Astrocyte (in vitro differentiated cells and primary cell): ENCODE results near the gene PREPL. TPM values are rescaled to one million over a fixed set of nuclear protein-coding genes. Genes with fewer than 3 reads are reported as not detected.

Source experiments
- DNase-seq: peaks from one replicate; pipeline ENCODE4 v3.0.0-alpha.2; 2010; ENCODE audit warnings: low read depth
- FAIRE-seq: peaks from 2 replicates; lab custom pipeline; 2011; peaks lifted over from hg19 to GRCh38; lab: Jason Lieb, UNC
- H2AFZ ChIP-seq: 2 replicates; pipeline ENCODE4 v1.6.0; 2012; ENCODE audit warnings: low read depth, low read length, inconsistent platforms
- H3K27ac ChIP-seq: 2 replicates; pipeline ENCODE4 v1.5.1; 2011; ENCODE audit warnings: low read depth, low read length, inconsistent platforms
- H3K27me3 ChIP-seq: 2 replicates; pipeline ENCODE4 v1.6.0; 2011; ENCODE audit warnings: low read length, inconsistent platforms; ENCODE audit not compliant: insufficient read depth
- H3K36me3 ChIP-seq: 2 replicates; pipeline ENCODE4 v1.5.1; 2011; ENCODE audit warnings: low read length, inconsistent platforms; ENCODE audit not compliant: insufficient read depth
- H3K4me1 ChIP-seq: 2 replicates; pipeline ENCODE4 v1.5.1; 2011; ENCODE audit warnings: low read length, inconsistent platforms; ENCODE audit not compliant: insufficient read depth
- H3K4me2 ChIP-seq: 2 replicates; pipeline ENCODE4 v1.6.0; 2012; ENCODE audit warnings: low read length, inconsistent platforms
- H3K4me3 ChIP-seq: 2 replicates; pipeline ENCODE4 v1.5.1; 2011; ENCODE audit warnings: low read depth, mild to moderate bottlenecking, low read length, inconsistent platforms; ENCODE audit not compliant: insufficient read depth
- H3K79me2 ChIP-seq: 2 replicates; pipeline ENCODE4 v1.6.0; 2012; ENCODE audit warnings: mild to moderate bottlenecking, low read length, inconsistent platforms; ENCODE audit not compliant: insufficient read depth
- H3K9ac ChIP-seq: 2 replicates; pipeline ENCODE4 v1.6.0; 2012; ENCODE audit warnings: mild to moderate bottlenecking, low read length, inconsistent platforms
- H3K9me3 ChIP-seq: 2 replicates; pipeline ENCODE4 v1.5.1; 2012; ENCODE audit warnings: low read depth, mild to moderate bottlenecking, low read length, inconsistent platforms; ENCODE audit not compliant: insufficient read depth
- H4K20me1 ChIP-seq: 2 replicates; pipeline ENCODE4 v1.6.0; 2012; ENCODE audit warnings: low read length, inconsistent platforms; ENCODE audit not compliant: insufficient read depth
- H3K27ac Mint-ChIP-seq: one replicate; pipeline ENCODE4 v1.8.0; 2021; ENCODE audit warnings: mild to moderate bottlenecking, mixed read lengths; ENCODE audit not compliant: unreplicated experiment
- H3K27me3 Mint-ChIP-seq: one replicate; pipeline ENCODE4 v1.8.0; 2021; ENCODE audit warnings: low read depth, mixed read lengths; ENCODE audit not compliant: unreplicated experiment
- H3K36me3 Mint-ChIP-seq: one replicate; pipeline ENCODE4 v1.8.0; 2021; ENCODE audit warnings: low read depth, mixed read lengths; ENCODE audit not compliant: unreplicated experiment
- H3K4me1 Mint-ChIP-seq: one replicate; pipeline ENCODE4 v1.8.0; 2021; ENCODE audit warnings: low read depth, mixed read lengths; ENCODE audit not compliant: unreplicated experiment
- H3K4me3 Mint-ChIP-seq: one replicate; pipeline ENCODE4 v1.8.0; 2021; ENCODE audit warnings: mild to moderate bottlenecking, moderate library complexity, mixed read lengths; ENCODE audit not compliant: unreplicated experiment
- H3K9me3 Mint-ChIP-seq: one replicate; pipeline ENCODE4 v1.8.0; 2021; ENCODE audit warnings: mild to moderate bottlenecking, mixed read lengths; ENCODE audit not compliant: unreplicated experiment
- CTCF ChIP-seq: IDR thresholded peaks from 2 replicates; pipeline ENCODE4 v1.5.1; 2011; ENCODE audit warnings: low read depth, mild to moderate bottlenecking, inconsistent platforms, low read length, moderate library complexity; ENCODE audit not compliant: insufficient read depth
- EZH2 ChIP-seq: IDR thresholded peaks from 2 replicates; pipeline ENCODE4 v1.6.1; 2012; ENCODE audit warnings: mild to moderate bottlenecking, low read length, inconsistent platforms; ENCODE audit not compliant: insufficient read depth
- total RNA-seq: library from RNA; stranded (reverse); gene quantifications from 2 replicates; pipeline ENCODE4 v1.2.1, GENCODE V29; 2021

Gene PREPL
- total RNA-seq, 1 donor from 2014 or later: 50.6 TPM

GRCh38 chr2:44314362-44314761 is 46.9 kb downstream of the PREPL start:
- Histone ChIP-seq H3K4me1 (no peaks in the 10 kb centered on the region), H3K27me3 (no peaks in the 10 kb centered on the region), H3K4me2 (no peak overlapping the region), H2AFZ (no peak overlapping the region), H3K9ac (no peak overlapping the region), H3K36me3 (peaks cover 16% of the 10 kb centered on the region), H3K27ac (no peak overlapping the region), H3K79me2 (no peaks in the 10 kb centered on the region), H4K20me1 (no peaks in the 10 kb centered on the region), H3K9me3 (peaks cover 4% of the 10 kb centered on the region), H3K4me3 (no peak overlapping the region)
- Mint-ChIP-seq H3K27me3 (no peaks in the 10 kb centered on the region), H3K4me1 (no peaks in the 10 kb centered on the region), H3K4me3 (no peak overlapping the region), H3K27ac (no peak overlapping the region), H3K36me3 (peaks cover 43% of the 10 kb centered on the region), H3K9me3 (peaks cover 19% of the 10 kb centered on the region)
- DNase-seq (no peak), FAIRE-seq (no peak)
- TF ChIP-seq EZH2 (no peak), CTCF (no peak)

GRCh38 chr2:44310287-44310686 is 51.0 kb downstream of the PREPL start:
- TF ChIP-seq EZH2 (no peak), CTCF (no peak)
- Mint-ChIP-seq H3K36me3 (peaks cover 40% of the 10 kb centered on the region), H3K4me3 (no peak overlapping the region), H3K4me1 (no peaks in the 10 kb centered on the region), H3K27me3 (no peaks in the 10 kb centered on the region), H3K27ac (no peak overlapping the region), H3K9me3 (peaks cover 25% of the 10 kb centered on the region)
- Histone ChIP-seq H4K20me1 (no peaks in the 10 kb centered on the region), H3K27me3 (no peaks in the 10 kb centered on the region), H2AFZ (no peak overlapping the region), H3K4me1 (no peaks in the 10 kb centered on the region), H3K4me2 (no peak overlapping the region), H3K9me3 (peaks cover 4% of the 10 kb centered on the region), H3K27ac (no peak overlapping the region), H3K9ac (no peak overlapping the region), H3K4me3 (no peak overlapping the region), H3K36me3 (peaks cover 12% of the 10 kb centered on the region), H3K79me2 (no peaks in the 10 kb centered on the region)
- no peak for DNase-seq
- FAIRE-seq: no peak

DNA sequence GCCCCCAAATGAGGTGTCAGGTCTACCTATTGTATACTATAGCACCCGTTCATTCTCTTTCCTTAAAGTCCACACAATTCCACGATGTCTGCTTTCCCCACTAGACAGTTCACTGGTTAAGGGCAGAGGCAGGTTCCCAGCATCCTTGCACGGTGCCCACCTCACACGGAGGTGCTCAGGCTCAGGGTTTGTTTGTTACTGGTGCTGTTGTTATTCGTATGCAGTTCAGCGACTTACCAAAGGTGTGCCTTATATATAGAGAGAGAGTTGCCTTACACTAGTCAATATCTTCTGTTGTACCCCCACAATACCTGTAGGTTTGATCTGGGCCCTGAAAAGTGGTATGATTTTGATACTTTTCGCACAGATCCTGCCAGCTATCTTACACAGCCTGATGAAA is 55.4 kb downstream of the PREPL start:
- Histone ChIP-seq H3K9me3 (peaks cover 3% of the 10 kb centered on the region), H2AFZ (no peak overlapping the region), H3K36me3 (no peaks in the 10 kb centered on the region), H3K27me3 (no peaks in the 10 kb centered on the region), H3K27ac (no peak overlapping the region), H4K20me1 (no peaks in the 10 kb centered on the region), H3K4me1 (no peaks in the 10 kb centered on the region), H3K4me3 (no peak overlapping the region), H3K79me2 (no peaks in the 10 kb centered on the region), H3K4me2 (no peak overlapping the region), H3K9ac (no peak overlapping the region)
- Mint-ChIP-seq H3K4me3 (no peak overlapping the region), H3K27me3 (no peaks in the 10 kb centered on the region), H3K27ac (no peak overlapping the region), H3K36me3 (peaks cover 10% of the 10 kb centered on the region), H3K4me1 (no peaks in the 10 kb centered on the region), H3K9me3 (peaks cover 17% of the 10 kb centered on the region)
- DNase-seq: no peak
- TF ChIP-seq CTCF (no peak), EZH2 (no peak)
- no peak for FAIRE-seq
